CD1c-positive myeloid dendritic cell (primary cell): ENCODE data around the gene KLHL25.

Experiments
- DNase-seq: peaks from one replicate; pipeline ENCODE4 v3.0.0-alpha.2; 2016; ENCODE audit errors: extremely low spot score

KLHL25 gene

DNA sequence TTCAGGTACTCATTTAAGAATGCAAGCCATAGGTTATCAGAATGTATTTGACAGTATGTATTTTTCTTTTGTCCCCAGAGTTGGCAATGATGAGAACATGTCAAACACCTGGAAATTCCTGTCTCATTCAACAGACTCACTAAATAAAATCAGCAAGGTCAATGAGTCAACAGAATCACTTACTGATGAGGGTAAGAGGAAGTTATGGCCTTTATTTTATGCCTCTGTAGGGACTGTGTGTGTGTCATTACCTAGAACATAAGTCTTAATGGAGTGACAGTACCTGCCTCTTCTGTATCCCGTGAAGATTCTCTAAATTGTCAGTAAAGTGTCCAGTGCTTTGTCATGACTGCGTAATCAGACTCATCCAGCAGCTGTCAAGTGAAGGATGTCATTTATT, 77.5 kb downstream of the KLHL25 start:
- DNase-seq, result no peak

DNA sequence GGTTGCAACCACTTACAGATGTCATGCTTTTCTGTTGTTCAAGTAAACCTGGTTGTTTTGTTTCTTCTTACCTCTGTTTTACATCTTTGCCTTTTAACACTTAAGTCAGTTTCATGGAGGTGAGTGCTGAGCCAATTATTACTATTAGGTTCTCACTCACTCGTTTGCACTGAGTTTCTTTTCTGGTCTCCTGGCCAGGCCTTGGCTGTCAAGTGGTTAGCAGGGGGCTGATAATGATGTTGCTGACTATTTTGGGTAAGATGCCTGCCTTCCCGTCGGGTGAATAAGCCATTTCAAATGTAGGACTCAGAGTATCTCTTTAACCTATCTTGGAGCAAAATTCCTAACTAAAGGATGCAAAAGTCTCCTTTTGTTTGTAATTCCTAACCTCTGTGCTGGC, 78.5 kb downstream of the KLHL25 start:
- DNase-seq, result no peak

DNA sequence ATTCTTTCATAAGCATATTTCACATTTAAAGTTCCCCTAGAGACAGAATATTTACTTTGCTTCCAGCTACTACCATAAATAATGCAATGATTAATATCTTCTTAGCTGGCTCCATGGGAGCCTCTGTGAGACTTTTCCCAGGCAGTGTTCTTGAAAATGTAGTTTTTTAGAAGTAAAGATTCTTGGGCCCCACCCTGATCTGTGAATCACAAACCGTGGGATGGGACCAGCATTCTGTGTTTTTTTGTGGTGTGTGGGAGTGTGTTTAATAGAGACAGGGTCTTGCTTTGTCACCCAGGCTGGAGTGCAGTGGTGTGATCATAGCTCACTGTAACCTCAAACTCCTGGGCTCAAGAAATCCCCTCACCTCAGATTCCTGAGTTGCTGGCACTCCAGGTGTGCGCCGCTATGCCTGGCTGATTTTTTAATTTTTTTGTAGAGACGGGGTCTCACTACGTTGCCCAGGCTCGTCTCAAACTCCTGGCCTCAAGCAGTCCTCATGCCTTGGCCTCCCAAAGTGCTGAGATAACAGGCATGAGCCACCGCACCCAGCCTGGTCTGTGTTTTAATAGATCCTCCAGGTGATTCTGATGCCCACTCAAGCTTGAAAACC, 83.0 kb downstream of the KLHL25 start:
- peak; percentile 62 for DNase-seq

DNA sequence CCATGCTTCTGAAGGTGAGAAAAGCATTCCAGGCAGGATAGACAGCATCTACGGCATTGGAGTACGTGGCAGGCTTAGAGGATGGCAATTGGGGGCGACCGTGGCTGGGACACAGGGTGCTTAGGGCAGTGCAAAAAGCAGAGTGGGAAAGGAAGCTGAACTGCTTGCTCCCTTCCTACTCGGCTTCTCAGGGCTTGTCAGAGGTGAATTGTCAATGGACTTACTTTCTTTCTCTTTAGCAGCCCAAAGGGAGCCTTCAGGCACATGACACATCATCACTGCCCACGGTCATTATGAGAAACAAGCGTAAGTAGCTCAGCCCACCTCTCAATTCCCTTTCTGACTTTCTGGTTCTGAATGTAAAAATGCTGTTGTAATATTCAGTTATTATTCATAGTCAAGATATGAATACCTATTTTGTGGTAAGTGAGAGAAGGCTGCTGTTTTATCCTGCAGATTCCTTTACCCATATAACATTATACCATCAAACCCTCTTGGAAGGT, 84.3 kb downstream of the KLHL25 start:
- peak; percentile 87 for DNase-seq
